ENCODE measurements around the gene MALRD1. TPM values are rescaled to one million over a fixed set of nuclear protein-coding genes. Genes with fewer than 3 reads are reported as not detected.

The MALRD1 gene
- total RNA-seq, 1 experiment from 2014 or later: not detected

GRCh38 chr10:19620811-19621210, 572.2 kb downstream of the MALRD1 start:
- ChIA-PET CTCF (no interaction called here), POLR2A (no interaction called here)
- no peaks in the 10 kb centered on the region for H3K9me3 ChIP-seq (ENCODE audit: control insufficient read depth, insufficient read depth, low read depth, low read length)
- in situ Hi-C loops (cut with HindIII; ENCODE audit: low pct_unique_long_range_greater_than_20kb, low sequenced_read_pairs): no loop called here
- ATAC-seq (no peak), DNase-seq (ENCODE audit: low read depth, low spot score) (no peak)
- H3K27me3 ChIP-seq (ENCODE audit: control insufficient read depth, insufficient read depth, low read length): no peaks in the 10 kb centered on the region
- H3K36me3 ChIP-seq (ENCODE audit: control insufficient read depth, insufficient read depth, low read length): no peaks in the 10 kb centered on the region
- H3K4me1 ChIP-seq (ENCODE audit: control insufficient read depth, insufficient read depth, low read length): no peaks in the 10 kb centered on the region
- no TSS peak for BruUV-seq (replicated peaks)
- intact Hi-C loops (cut with micrococcal nuclease; ENCODE audit: unreplicated experiment): no loop called here
- H3K4me3 ChIP-seq (ENCODE audit: low read depth in 2 of 2, low read length in 2 of 2): no peak overlapping the region
- TF ChIP-seq REST (IDR thresholded peaks at IDR 0.05; ENCODE audit: insufficient read depth in 1 of 2, low read depth in 2 of 2, low read length in 1 of 2) (no peak), CTCF (IDR thresholded peaks at IDR 0.05) (no peak), TCF7L2 (IDR thresholded peaks at IDR 0.05; ENCODE audit: low read depth, low read length) (no peak), SIN3A (IDR thresholded peaks at IDR 0.05; ENCODE audit: borderline replicate concordance, insufficient read depth, low read depth, low read length) (no peak), POLR2AphosphoS5 (IDR thresholded peaks at IDR 0.05; ENCODE audit: low read depth, low read length) (no peak)
- no peak overlapping the region for H3K27ac ChIP-seq (ENCODE audit: low read length)

- H3K9me3 ChIP-seq (ENCODE audit: control insufficient read depth, insufficient read depth, low read depth, low read length): no peaks in the 10 kb centered on the region
- ATAC-seq (no peak), DNase-seq (ENCODE audit: low read depth, low spot score) (no peak)
- no peaks in the 10 kb centered on the region for H3K27me3 ChIP-seq (ENCODE audit: control insufficient read depth, insufficient read depth, low read length)
- BruUV-seq (replicated peaks): no TSS peak
- H3K4me1 ChIP-seq (ENCODE audit: control insufficient read depth, insufficient read depth, low read length): no peaks in the 10 kb centered on the region
- ChIA-PET POLR2A (no interaction called here), CTCF (no interaction called here)
- TF ChIP-seq SIN3A (IDR thresholded peaks at IDR 0.05; ENCODE audit: borderline replicate concordance, insufficient read depth, low read depth, low read length) (no peak), REST (IDR thresholded peaks at IDR 0.05; ENCODE audit: insufficient read depth in 1 of 2, low read depth in 2 of 2, low read length in 1 of 2) (no peak), CTCF (IDR thresholded peaks at IDR 0.05) (no peak), TCF7L2 (IDR thresholded peaks at IDR 0.05; ENCODE audit: low read depth, low read length) (no peak), POLR2AphosphoS5 (IDR thresholded peaks at IDR 0.05; ENCODE audit: low read depth, low read length) (no peak)
- no peak overlapping the region for H3K27ac ChIP-seq (ENCODE audit: low read length)
- in situ Hi-C loops (cut with HindIII; ENCODE audit: low pct_unique_long_range_greater_than_20kb, low sequenced_read_pairs): no loop called here
- H3K36me3 ChIP-seq (ENCODE audit: control insufficient read depth, insufficient read depth, low read length): no peaks in the 10 kb centered on the region
- intact Hi-C loops (cut with micrococcal nuclease; ENCODE audit: unreplicated experiment): no loop called here
- H3K4me3 ChIP-seq (ENCODE audit: low read depth in 2 of 2, low read length in 2 of 2): no peak overlapping the region
These were observed 574.7 kb downstream of the MALRD1 start for GRCh38 chr10:19623321-19623720.

All from Panc1 (cell line).